PC-3 (cell line): Measurements from ENCODE around the gene PACSIN2.

Source experiments
- CTCF ChIP-seq: fragments of 300-600 bp; sonication (generic); conservative IDR thresholded peaks from 2 replicates; pipeline ENCODE4 v1.5.1; 2017; ENCODE audit warnings: antibody characterized with exemption, low read depth, mild to moderate bottlenecking, low read length
- EZH2 ChIP-seq: fragments of 300-600 bp; sonication (generic); IDR thresholded peaks from one replicate; pipeline ENCODE4 v1.6.1; 2017; ENCODE audit warnings: antibody characterized with exemption, mild to moderate bottlenecking, low read length; ENCODE audit not compliant: unreplicated experiment
- EZH2phosphoT487 ChIP-seq: fragments of 300-600 bp; sonication (generic); IDR thresholded peaks from 2 replicates; pipeline ENCODE4 v1.6.1; 2018; ENCODE audit warnings: mild to moderate bottlenecking, antibody characterized with exemption, low read length, borderline replicate concordance

- TF ChIP-seq CTCF (no peak), EZH2 (no peak), EZH2phosphoT487 (no peak)
Measured at GRCh38 chr22:42977569-42977968, 37.4 kb downstream of the PACSIN2 start.
